Activated effector memory CD4-positive, alpha-beta T cell treated with anti-CD3 and anti-CD28 coated beads, Interleukin-2, amount 50 U/mL, for 16 hours (primary cell): Measurements from ENCODE around the gene ALX1.
"Not testable (repeated sequence)": the region's sequence is repeated elsewhere in the genome, so short reads cannot be mapped to it uniquely, and the experiment has no call there.

ENCODE experiments used
- DNase-seq: peaks from one replicate; pipeline ENCODE4 v3.0.0-alpha.2; 2020

The ALX1 gene

DNA sequence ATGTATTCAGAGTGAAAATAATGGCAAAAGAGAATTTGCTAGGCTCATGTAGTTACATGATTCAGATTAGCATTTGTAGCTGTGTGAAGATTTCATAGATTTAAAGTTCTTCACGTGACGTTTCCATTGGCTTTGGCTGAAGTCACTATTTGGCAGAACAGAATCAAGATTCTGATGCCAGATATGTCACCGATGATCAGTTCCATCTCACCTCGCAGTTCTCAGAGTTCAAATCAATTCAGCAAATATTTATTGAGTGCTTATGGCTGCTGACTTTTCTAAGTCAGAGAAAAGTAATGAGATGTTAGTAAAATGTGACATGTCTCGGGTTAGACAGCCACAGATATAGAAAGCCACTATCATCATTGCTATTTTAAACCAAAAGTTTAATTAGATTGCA, 28.4 kb downstream of the ALX1 start:
- DNase-seq, result no peak

DNA sequence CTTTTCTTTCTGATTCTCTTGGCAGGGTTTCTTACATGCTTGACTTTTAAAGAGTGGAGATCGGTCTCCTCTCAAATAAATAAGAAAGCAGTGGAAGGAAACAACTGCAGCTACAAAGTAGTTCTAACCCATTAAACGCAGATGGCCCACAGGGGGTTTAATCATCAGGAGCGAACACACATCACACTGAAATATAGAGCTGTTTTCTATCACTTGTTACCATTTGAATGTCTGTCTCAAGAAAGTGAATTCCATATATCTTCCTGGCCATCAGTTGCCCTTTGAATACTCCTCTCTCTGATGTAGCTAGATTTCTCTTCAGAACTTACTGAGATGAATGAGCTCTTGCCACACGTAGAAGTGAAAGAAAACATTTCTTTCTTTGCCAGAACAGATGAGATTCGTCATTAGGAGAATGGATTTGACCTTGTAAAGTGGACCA, 29.1 kb downstream of the ALX1 start:
- DNase-seq, result no peak

DNA sequence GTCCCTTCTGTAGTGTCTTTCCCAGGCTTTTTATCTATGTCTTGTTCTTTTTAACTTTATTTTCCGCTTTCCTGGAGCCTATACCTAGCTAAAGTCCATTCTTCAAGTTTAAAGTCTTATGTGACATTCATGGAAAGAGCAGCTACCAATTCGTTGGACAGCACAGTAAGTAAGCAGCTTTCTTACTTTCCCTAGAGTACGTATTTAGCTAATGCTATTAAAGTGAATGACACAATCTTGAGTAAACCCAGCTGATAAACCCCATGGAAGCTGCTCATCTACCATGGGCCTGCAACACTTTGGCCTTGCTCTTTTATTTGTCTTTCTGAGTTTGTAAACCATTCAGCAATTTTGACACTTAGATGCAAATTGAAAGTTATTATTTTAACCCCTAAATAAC, 30.0 kb downstream of the ALX1 start:
- DNase-seq, result no peak

DNA sequence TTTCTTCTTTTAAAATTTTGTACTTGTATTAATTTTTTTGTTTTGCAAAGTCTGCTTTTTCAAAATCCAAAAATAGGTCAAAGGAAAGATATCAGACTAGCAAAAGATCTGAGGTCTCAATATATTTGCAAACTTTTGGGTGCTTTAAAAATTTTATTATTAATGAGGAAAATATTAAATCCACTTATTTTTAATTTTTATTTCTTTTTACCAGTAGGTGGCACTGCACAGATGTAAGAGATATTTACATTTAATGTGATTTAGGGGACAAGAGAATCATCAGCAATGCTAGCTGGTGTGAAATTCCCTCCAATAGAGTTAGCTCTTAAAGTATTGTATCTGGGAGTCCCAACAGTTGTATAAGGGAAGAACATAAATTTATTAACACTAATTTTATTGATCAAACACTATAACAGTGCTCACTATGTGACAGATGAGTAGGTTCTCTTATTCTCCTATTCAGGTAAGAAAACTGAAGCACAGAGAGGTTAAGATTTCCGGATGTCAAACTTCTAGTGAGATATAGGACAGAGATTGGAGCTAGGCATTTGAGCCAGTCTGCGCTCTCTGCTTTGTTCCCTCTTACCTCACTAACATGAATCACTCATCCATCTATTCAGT, 30.5 kb downstream of the ALX1 start:
- DNase-seq, result no peak

DNA sequence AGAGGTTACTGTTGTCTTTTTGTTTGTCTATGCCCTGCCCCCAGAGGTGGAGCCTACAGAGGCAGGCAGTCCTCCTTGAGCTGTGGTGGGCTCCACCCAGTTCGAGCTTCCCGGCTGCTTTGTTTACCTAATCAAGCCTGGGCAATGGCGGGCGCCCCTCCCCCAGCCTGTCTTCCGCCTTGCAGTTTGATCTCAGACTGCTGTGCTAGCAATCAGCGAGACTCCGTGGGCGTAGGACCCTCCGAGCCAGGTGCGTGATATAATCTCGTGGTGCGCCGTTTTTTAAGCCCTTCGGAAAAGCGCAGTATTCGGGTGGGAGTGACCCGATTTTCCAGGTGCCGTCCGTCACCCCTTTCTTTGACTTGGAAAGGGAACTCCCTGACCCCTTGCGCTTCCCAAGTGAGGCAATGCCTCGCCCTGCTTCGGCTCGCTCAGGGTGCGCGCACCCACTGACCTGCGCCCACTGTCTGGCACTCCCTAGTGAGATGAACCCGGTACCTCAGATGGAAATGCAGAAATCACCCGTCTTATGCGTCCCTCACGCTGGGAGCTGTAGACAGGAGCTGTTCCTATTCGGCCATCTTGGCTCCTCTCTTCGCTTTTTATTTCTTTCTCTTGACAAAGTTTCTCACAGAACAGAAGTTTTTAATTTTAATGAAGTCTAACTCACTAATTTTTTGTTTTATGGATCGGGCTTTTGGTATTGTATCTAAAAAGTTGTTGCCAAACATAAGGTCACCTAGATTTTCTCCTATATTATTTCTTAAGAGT, 38.0 kb downstream of the ALX1 start:
- DNase-seq, result not testable (repeated sequence)

DNA sequence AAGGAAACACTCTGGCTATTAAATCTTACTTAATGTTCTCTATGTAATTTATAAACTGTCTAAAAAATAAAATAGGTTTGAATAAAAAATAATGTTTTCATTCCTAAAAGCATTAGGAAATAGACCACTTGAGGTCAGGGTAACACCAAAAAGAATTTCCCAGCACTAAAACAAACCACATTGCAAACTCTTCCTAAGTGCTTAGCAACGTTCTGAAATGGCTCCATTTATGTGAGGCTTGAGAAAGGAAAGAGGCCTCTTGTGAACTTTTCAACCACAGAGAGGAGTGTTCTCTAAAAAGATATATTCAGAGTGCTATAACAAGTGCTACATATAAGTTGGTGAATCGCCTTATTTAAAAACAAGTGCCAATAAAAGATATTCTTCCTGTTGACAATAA, 42.7 kb downstream of the ALX1 start:
- DNase-seq, result no peak

DNA sequence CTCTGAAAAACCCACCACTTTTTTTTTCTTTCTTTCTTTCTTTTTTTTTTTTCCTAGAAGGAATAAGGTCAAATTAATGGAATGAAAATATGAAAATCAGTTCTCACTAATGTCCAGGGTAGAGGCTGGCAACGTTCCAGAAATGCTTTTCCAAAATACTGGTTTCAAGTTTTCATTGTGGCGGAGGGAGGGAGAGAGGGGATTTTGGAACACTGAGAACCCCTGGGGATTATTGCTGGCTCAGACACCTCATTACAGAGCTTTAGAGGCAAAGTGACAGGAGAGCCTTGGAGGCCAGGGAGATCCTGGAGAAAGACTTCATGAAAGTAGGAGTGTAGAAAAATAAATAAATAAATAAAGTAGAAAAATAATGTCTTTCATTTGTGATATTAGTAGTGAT, 45.4 kb downstream of the ALX1 start:
- DNase-seq, result no peak

DNA sequence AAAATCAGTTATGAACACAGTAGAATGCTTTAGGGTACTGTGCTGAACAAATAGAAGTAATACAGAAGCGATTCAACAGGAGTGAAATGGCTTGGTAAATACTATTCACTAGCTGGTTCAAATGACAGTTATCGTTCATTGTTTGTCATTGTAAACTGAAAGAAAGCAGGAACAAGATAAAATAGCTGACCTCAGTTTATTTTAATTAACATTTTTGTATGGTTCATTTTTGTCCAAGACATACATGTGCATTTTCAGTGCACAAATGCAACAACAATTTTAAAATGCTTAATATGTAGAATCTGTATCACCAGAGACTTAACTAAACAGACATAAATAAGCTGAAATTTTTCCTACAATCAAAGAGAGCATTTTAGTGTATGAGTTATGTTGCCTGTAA, 49.9 kb downstream of the ALX1 start:
- DNase-seq, result no peak

DNA sequence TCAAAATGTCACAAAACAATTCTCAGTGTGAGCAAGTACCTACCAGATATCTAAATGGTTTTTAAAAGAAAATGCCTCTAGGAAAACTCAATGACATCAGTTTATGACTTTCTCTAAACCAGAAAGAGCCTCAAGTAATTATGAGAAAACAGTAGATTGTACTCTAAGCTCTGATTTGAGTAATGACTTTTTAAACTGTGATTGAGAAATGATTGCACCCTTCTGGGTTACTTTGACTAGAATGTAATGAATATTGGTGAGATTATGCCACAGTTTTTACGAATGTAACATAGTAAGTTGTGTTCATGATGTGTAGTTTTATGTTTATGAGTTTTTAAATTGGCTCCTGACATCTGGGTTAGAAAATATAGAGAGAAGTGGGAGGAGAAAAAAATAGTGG, 68.8 kb downstream of the ALX1 start:
- DNase-seq, result no peak

DNA sequence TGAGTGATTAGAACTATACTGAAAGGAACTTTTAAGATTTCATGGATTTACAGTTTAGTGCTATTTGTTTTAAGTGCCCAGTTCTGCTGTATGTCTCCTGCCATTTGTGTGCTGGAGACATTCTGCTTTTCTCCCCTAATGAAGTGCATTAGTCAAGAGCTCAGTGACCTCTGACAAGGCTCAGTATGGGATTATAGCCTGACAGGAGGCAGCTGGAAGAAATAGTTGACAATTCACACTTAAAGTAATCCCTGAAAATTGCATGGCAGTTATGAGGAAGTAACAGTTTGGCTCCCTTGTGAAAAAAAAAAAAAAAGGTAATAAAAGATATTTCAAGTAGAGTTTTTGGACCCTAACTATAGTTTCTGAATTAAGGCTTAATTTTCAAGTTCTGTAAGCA, 70.3 kb downstream of the ALX1 start:
- no peak for DNase-seq
